CD14-positive monocyte (primary cell): ENCODE results near the gene RTL5. TPM values are rescaled to one million over a fixed set of nuclear protein-coding genes. Genes with fewer than 3 reads are reported as not detected.

Source experiments
- DNase-seq, 3 donors: peaks; one replicate each; pipeline ENCODE4 v3.0.0-alpha.2; 2011 to 2022
- H2AFZ ChIP-seq: 2 replicates; pipeline ENCODE4 v1.6.0; 2012; ENCODE audit warnings: mild to moderate bottlenecking, low read depth, low read length, inconsistent platforms; ENCODE audit not compliant: insufficient read depth, poor library complexity, severe bottlenecking
- H3K27ac ChIP-seq, 2 donors: 1 replicate in 1 of 2; 2 replicates in 1 of 2; pipeline ENCODE4 v1.5.1; 2012 to 2013; ENCODE audit warnings: low read length in 2 of 2, control low read depth in 1 of 2, inconsistent platforms in 1 of 2, low read depth in 1 of 2, mild to moderate bottlenecking in 1 of 2
- H3K27me3 ChIP-seq, 2 donors: one replicate each; pipeline versions ENCODE4 v1.6.0 to v1.6.1; 2011 to 2013; ENCODE audit warnings: low read length in 2 of 2; ENCODE audit not compliant: control insufficient read depth in 2 of 2, insufficient read depth in 2 of 2
- H3K36me3 ChIP-seq, 2 donors: replicated peaks in 1 of 2; 1 replicate in 1 of 2; 2 replicates in 1 of 2; pipeline versions ENCODE4 v1.5.1 to v1.6.1; 2012 to 2013; ENCODE audit warnings: low read length in 2 of 2, control low read depth in 1 of 2, inconsistent platforms in 1 of 2, mild to moderate bottlenecking in 1 of 2; ENCODE audit not compliant: insufficient read depth in 2 of 2, control insufficient read depth in 1 of 2
- H3K4me1 ChIP-seq, 2 donors: 1 replicate in 1 of 2; 2 replicates in 1 of 2; pipeline versions ENCODE4 v1.5.1 to v1.6.1; 2012 to 2013; ENCODE audit warnings: low read length in 2 of 2, control low read depth in 1 of 2, inconsistent platforms in 1 of 2, mild to moderate bottlenecking in 1 of 2, moderate library complexity in 1 of 2; ENCODE audit not compliant: insufficient read depth in 2 of 2, control insufficient read depth in 1 of 2
- H3K4me2 ChIP-seq: replicated peaks from 2 replicates; pipeline ENCODE3; 2012; ENCODE audit warnings: low read length, moderate library complexity, mild to moderate bottlenecking; ENCODE audit not compliant: poor library complexity, severe bottlenecking; ENCODE audit errors: extremely low read depth
- H3K4me3 ChIP-seq, 3 experiments: fragments of 200-600 bp in 1 of 3; sonication (generic) in 1 of 3; replicated peaks in 1 of 3; 1 replicate in 2 of 3; 2 replicates in 1 of 3; pipeline ENCODE4 v1.5.1; 2011 to 2013; ENCODE audit warnings: low read length in 3 of 3, mild to moderate bottlenecking in 3 of 3, control low read depth in 2 of 3, low read depth in 2 of 3, inconsistent platforms in 1 of 3, moderate library complexity in 1 of 3
- H3K79me2 ChIP-seq: 2 replicates; pipeline ENCODE4 v1.6.0; 2012; ENCODE audit warnings: mild to moderate bottlenecking, control low read depth, inconsistent platforms, low read length, moderate library complexity; ENCODE audit not compliant: insufficient read depth
- H3K9ac ChIP-seq: 2 replicates; pipeline ENCODE4 v1.6.0; 2017; ENCODE audit warnings: low read length, mild to moderate bottlenecking; ENCODE audit not compliant: insufficient read depth, poor library complexity, severe bottlenecking
- H3K9me3 ChIP-seq, 2 donors: replicated peaks in 1 of 2; 1 replicate in 1 of 2; 2 replicates in 1 of 2; pipeline versions ENCODE4 v1.5.1 to v1.6.1; 2012 to 2013; ENCODE audit warnings: low read length in 2 of 2, control low read depth in 1 of 2; ENCODE audit not compliant: control insufficient read depth in 1 of 2, insufficient read depth in 1 of 2
- H4K20me1 ChIP-seq: 2 replicates; pipeline ENCODE4 v1.6.0; 2012; ENCODE audit warnings: mild to moderate bottlenecking, low read length, control low read depth, moderate library complexity; ENCODE audit not compliant: insufficient read depth
- H3K27ac Mint-ChIP-seq, 7 donors: one replicate each; pipeline ENCODE4 v1.8.0; 2020; ENCODE audit warnings: mild to moderate bottlenecking in 7 of 7, mixed read lengths in 7 of 7, moderate library complexity in 6 of 7, inconsistent platforms in 2 of 7
- H3K27me3 Mint-ChIP-seq, 3 donors: one replicate each; pipeline ENCODE4 v1.8.0; 2021 to 2022; ENCODE audit warnings: low read depth in 3 of 3, mild to moderate bottlenecking in 3 of 3, mixed read lengths in 3 of 3, moderate library complexity in 3 of 3, inconsistent platforms in 1 of 3
- H3K36me3 Mint-ChIP-seq, 2 donors: one replicate each; pipeline ENCODE4 v1.8.0; 2020; ENCODE audit warnings: mixed read lengths in 2 of 2, inconsistent platforms in 1 of 2, mild to moderate bottlenecking in 1 of 2
- H3K4me1 Mint-ChIP-seq: one replicate; pipeline ENCODE4 v1.8.0; 2020; ENCODE audit warnings: mild to moderate bottlenecking, mixed read lengths
- H3K4me3 Mint-ChIP-seq, 2 donors: one replicate each; pipeline ENCODE4 v1.8.0; 2020; ENCODE audit warnings: mild to moderate bottlenecking in 2 of 2, mixed read lengths in 2 of 2, moderate library complexity in 1 of 2
- H3K9me3 Mint-ChIP-seq, 7 donors: one replicate each; pipeline ENCODE4 v1.8.0; 2020 to 2022; ENCODE audit warnings: mixed read lengths in 7 of 7, mild to moderate bottlenecking in 6 of 7, moderate library complexity in 6 of 7, inconsistent platforms in 2 of 7
- CTCF ChIP-seq: fragments of 200-600 bp; IDR thresholded peaks from one replicate; pipeline ENCODE4 v1.8.0; 2022; ENCODE audit warnings: antibody characterized with exemption, mild to moderate bottlenecking
- WGBS: methylation state at CpG from one replicate; pipeline ENCODE4 v1.1.5; 2013; ENCODE audit warnings: missing lambda C conversion rate; ENCODE audit not compliant: insufficient coverage; 5-methylcytosine and 5-hydroxymethylcytosine counted together
- intact Hi-C, 2 donors: fragments of 100-400 bp; cut with micrococcal nuclease; formaldehyde crosslinking; loops; one replicate each; pipeline versions ENCODE4 v1.15.0 to v1.15.1; 2023
- polyA plus RNA-seq, 3 donors: library from polyadenylated mRNA; depleted of rRNA in 1 of 3; unstranded in 2 of 3; stranded (reverse) in 1 of 3; fragments of 300-500 nt in 2 of 3; fragments of >200 nt in 1 of 3; fragmentation: Illumina TruSeq in 2 of 3; gene quantifications; 1 replicate in 2 of 3; 2 replicates in 1 of 3; pipeline ENCODE4 v1.2.3, GENCODE V29; 2012 to 2021

RTL5 gene
- polyA plus RNA-seq, 3 donors: 0.24 to 4.9 (median 0.59) TPM

- H3K4me3 Mint-ChIP-seq: no peak overlapping the region
- Histone ChIP-seq H3K4me2 (no peak overlapping the region), H3K9me3 (no peaks in the 10 kb centered on the region), H3K9ac (no peak overlapping the region), H3K27me3 (peaks cover 0 to 2% of the 10 kb centered on the region in 2 donors), H3K27ac (peak overlapping the region in 1 of 2 donors; percentile 42), H3K4me3 (no peak overlapping the region), H3K36me3 (peaks cover 0 to 2% of the 10 kb centered on the region in 2 donors), H4K20me1 (no peaks in the 10 kb centered on the region), H3K4me1 (peaks cover 47 to 55% of the 10 kb centered on the region in 2 donors), H3K79me2 (peaks cover 91% of the 10 kb centered on the region), H2AFZ (no peak overlapping the region)
- H3K27me3 Mint-ChIP-seq: peaks cover 0 to 19% (median 0%) of the 10 kb centered on the region in 3 donors
- H3K9me3 Mint-ChIP-seq: peaks cover 0 to 1% (median 0%) of the 10 kb centered on the region in 7 donors
- peak overlapping the region in 4 of 7 donors; percentile 1 to 84 (median 26) for H3K27ac Mint-ChIP-seq
- intact Hi-C loops: no loop called here
- peaks cover 56% of the 10 kb centered on the region for H3K4me1 Mint-ChIP-seq
- peaks cover 8 to 21% of the 10 kb centered on the region in 2 donors for H3K36me3 Mint-ChIP-seq
- no CpG with 5 or more reads among the region's 2 CpGs for WGBS
- no peak for TF ChIP-seq CTCF
- no peak for DNase-seq
Measured at GRCh38 chrX:72117636-72118210, 14.0 kb downstream of the RTL5 start.

GRCh38 chrX:72115380-72115779 is 16.3 kb downstream of the RTL5 start:
- Mint-ChIP-seq H3K36me3 (peaks cover 14 to 24% of the 10 kb centered on the region in 2 donors), H3K4me3 (no peak overlapping the region), H3K27me3 (peaks cover 0 to 30% (median 0%) of the 10 kb centered on the region in 3 donors), H3K4me1 (peaks cover 55% of the 10 kb centered on the region), H3K9me3 (no peaks in the 10 kb centered on the region), H3K27ac (peak overlapping the region in 2 of 7 donors; percentile 50 to 53)
- Histone ChIP-seq H3K4me2 (no peak overlapping the region), H3K9ac (no peak overlapping the region), H3K4me1 (peaks cover 41 to 46% of the 10 kb centered on the region in 2 donors), H4K20me1 (no peaks in the 10 kb centered on the region), H3K9me3 (no peaks in the 10 kb centered on the region), H2AFZ (no peak overlapping the region), H3K27me3 (peaks cover 0 to 2% of the 10 kb centered on the region in 2 donors), H3K79me2 (peaks cover 100% of the 10 kb centered on the region), H3K27ac (peak overlapping the region in 1 of 2 donors; percentile 43), H3K36me3 (peaks cover 0 to 2% of the 10 kb centered on the region in 2 donors), H3K4me3 (no peak overlapping the region)
- DNase-seq: no peak
- TF ChIP-seq CTCF: no peak
- WGBS: 100% methylated on average over 2 of the region's 7 CpGs
- intact Hi-C loops: no loop called here
